Adipocyte (in vitro differentiated cells): ENCODE data around the gene C2CD4B.
A peak's percentile ranks its signal among the peaks of the same experiment; 100 is the strongest.

Experiments used
- DNase-seq: peaks from one replicate; pipeline ENCODE4 v3.0.0-alpha.2; 2015; ENCODE audit warnings: low read depth
- H3K27me3 ChIP-seq: replicated peaks from 2 replicates; pipeline ENCODE4 v1.7.0; 2013; ENCODE audit warnings: mild to moderate bottlenecking, low read length, moderate library complexity; ENCODE audit not compliant: control insufficient read depth, insufficient read depth
- H3K36me3 ChIP-seq: 2 replicates; pipeline ENCODE4 v1.7.0; 2013; ENCODE audit warnings: low read length, mild to moderate bottlenecking, moderate library complexity; ENCODE audit not compliant: control insufficient read depth, insufficient read depth, severe bottlenecking
- H3K4me1 ChIP-seq: 2 replicates; pipeline ENCODE4 v1.7.0; 2013; ENCODE audit warnings: mild to moderate bottlenecking, low read length, moderate library complexity; ENCODE audit not compliant: control insufficient read depth, insufficient read depth
- H3K4me3 ChIP-seq: 2 replicates; pipeline ENCODE4 v1.7.0; 2013; ENCODE audit warnings: mild to moderate bottlenecking, low read length, moderate library complexity
- H3K9ac ChIP-seq: 2 replicates; pipeline ENCODE4 v1.7.0; 2013; ENCODE audit warnings: mild to moderate bottlenecking, low read length, moderate library complexity
- H3K9me3 ChIP-seq: 2 replicates; pipeline ENCODE4 v1.7.0; 2013; ENCODE audit warnings: mild to moderate bottlenecking, low read length, moderate library complexity; ENCODE audit not compliant: control insufficient read depth

Gene C2CD4B

GRCh38 chr15:62133141-62133540 is 31.9 kb downstream of the C2CD4B start:
- Histone ChIP-seq H3K27me3 (no peaks in the 10 kb centered on the region), H3K9ac (no peak overlapping the region), H3K9me3 (no peaks in the 10 kb centered on the region), H3K36me3 (no peaks in the 10 kb centered on the region), H3K4me1 (no peaks in the 10 kb centered on the region), H3K4me3 (no peak overlapping the region)
- no peak for DNase-seq

GRCh38 chr15:62128916-62129315 is 36.2 kb downstream of the C2CD4B start:
- no peaks in the 10 kb centered on the region for H3K4me1 ChIP-seq
- no peak overlapping the region for H3K9ac ChIP-seq
- no peak for DNase-seq
- no peaks in the 10 kb centered on the region for H3K9me3 ChIP-seq
- H3K27me3 ChIP-seq = no peaks in the 10 kb centered on the region
- H3K4me3 ChIP-seq = no peak overlapping the region
- H3K36me3 ChIP-seq = no peaks in the 10 kb centered on the region

- no peak overlapping the region for H3K9ac ChIP-seq
- no peaks in the 10 kb centered on the region for H3K27me3 ChIP-seq
- no peak for DNase-seq
- H3K36me3 ChIP-seq = no peaks in the 10 kb centered on the region
- H3K4me1 ChIP-seq = peaks cover 5% of the 10 kb centered on the region
- no peak overlapping the region for H3K4me3 ChIP-seq
- no peaks in the 10 kb centered on the region for H3K9me3 ChIP-seq
Measured at GRCh38 chr15:62126364-62126763, 38.7 kb downstream of the C2CD4B start.

- Histone ChIP-seq H3K27me3 (no peaks in the 10 kb centered on the region), H3K9ac (no peak overlapping the region), H3K36me3 (no peaks in the 10 kb centered on the region), H3K4me1 (peaks cover 5% of the 10 kb centered on the region), H3K4me3 (no peak overlapping the region), H3K9me3 (no peaks in the 10 kb centered on the region)
- peak; percentile 42 for DNase-seq
Measured at GRCh38 chr15:62125773-62126172, 39.3 kb downstream of the C2CD4B start.

GRCh38 chr15:62124973-62125303 is 40.1 kb downstream of the C2CD4B start:
- Histone ChIP-seq H3K36me3 (no peaks in the 10 kb centered on the region), H3K9ac (no peak overlapping the region), H3K9me3 (no peaks in the 10 kb centered on the region), H3K4me3 (no peak overlapping the region), H3K27me3 (no peaks in the 10 kb centered on the region), H3K4me1 (peaks cover 5% of the 10 kb centered on the region)
- no peak for DNase-seq

- H3K9me3 ChIP-seq = no peaks in the 10 kb centered on the region
- no peaks in the 10 kb centered on the region for H3K27me3 ChIP-seq
- H3K4me3 ChIP-seq = no peak overlapping the region
- H3K9ac ChIP-seq = no peak overlapping the region
- DNase-seq = no peak
- no peaks in the 10 kb centered on the region for H3K36me3 ChIP-seq
- H3K4me1 ChIP-seq = peaks cover 9% of the 10 kb centered on the region
Measured at GRCh38 chr15:62124176-62124972, 40.7 kb downstream of the C2CD4B start.

- Histone ChIP-seq H3K36me3 (no peaks in the 10 kb centered on the region), H3K9me3 (no peaks in the 10 kb centered on the region)
- DNase-seq = no peak
Measured at GRCh38 chr15:62122249-62122648, 42.8 kb downstream of the C2CD4B start.

GRCh38 chr15:62121273-62122015 is 43.6 kb downstream of the C2CD4B start:
- Histone ChIP-seq H3K27me3 (no peaks in the 10 kb centered on the region), H3K4me1 (peaks cover 19% of the 10 kb centered on the region), H3K9me3 (no peaks in the 10 kb centered on the region), H3K36me3 (no peaks in the 10 kb centered on the region), H3K9ac (no peak overlapping the region), H3K4me3 (no peak overlapping the region)
- DNase-seq = no peak

More at GRCh38 chr15:62122249-62122648, 42.8 kb downstream of the C2CD4B start:
- Histone ChIP-seq H3K4me1 (peaks cover 19% of the 10 kb centered on the region), H3K9ac (no peak overlapping the region), H3K27me3 (no peaks in the 10 kb centered on the region), H3K4me3 (no peak overlapping the region)

- H3K27me3 ChIP-seq = no peaks in the 10 kb centered on the region
- no peak for DNase-seq
- H3K36me3 ChIP-seq = no peaks in the 10 kb centered on the region
- no peak overlapping the region for H3K4me3 ChIP-seq
- no peaks in the 10 kb centered on the region for H3K9me3 ChIP-seq
- H3K4me1 ChIP-seq = peaks cover 19% of the 10 kb centered on the region
- H3K9ac ChIP-seq = no peak overlapping the region
Measured at GRCh38 chr15:62120776-62121175, 44.3 kb downstream of the C2CD4B start.

- no peaks in the 10 kb centered on the region for H3K27me3 ChIP-seq
- DNase-seq = no peak
- H3K36me3 ChIP-seq = no peaks in the 10 kb centered on the region
- no peaks in the 10 kb centered on the region for H3K9me3 ChIP-seq
- peak overlapping the region; percentile 69 for H3K4me3 ChIP-seq
- H3K9ac ChIP-seq = no peak overlapping the region
- peaks cover 19% of the 10 kb centered on the region for H3K4me1 ChIP-seq
Measured at GRCh38 chr15:62119874-62120273, 45.2 kb downstream of the C2CD4B start.

GRCh38 chr15:62119227-62119864 is 45.7 kb downstream of the C2CD4B start:
- Histone ChIP-seq H3K9me3 (no peaks in the 10 kb centered on the region), H3K36me3 (no peaks in the 10 kb centered on the region), H3K27me3 (no peaks in the 10 kb centered on the region), H3K4me3 (peak overlapping the region; percentile 69), H3K4me1 (peaks cover 19% of the 10 kb centered on the region), H3K9ac (peak overlapping the region; percentile 50)
- DNase-seq = peak; percentile 94
